GM21717 (cell line): ENCODE measurements around the gene ZBTB43.

Experiments
- ATAC-seq: cut with Tn5 transposase; IDR thresholded peaks from one replicate; pipeline ENCODE4 v1.9.1; 2021; ENCODE audit warnings: mild to moderate bottlenecking, moderate library complexity; ENCODE audit not compliant: unreplicated experiment

The ZBTB43 gene

DNA sequence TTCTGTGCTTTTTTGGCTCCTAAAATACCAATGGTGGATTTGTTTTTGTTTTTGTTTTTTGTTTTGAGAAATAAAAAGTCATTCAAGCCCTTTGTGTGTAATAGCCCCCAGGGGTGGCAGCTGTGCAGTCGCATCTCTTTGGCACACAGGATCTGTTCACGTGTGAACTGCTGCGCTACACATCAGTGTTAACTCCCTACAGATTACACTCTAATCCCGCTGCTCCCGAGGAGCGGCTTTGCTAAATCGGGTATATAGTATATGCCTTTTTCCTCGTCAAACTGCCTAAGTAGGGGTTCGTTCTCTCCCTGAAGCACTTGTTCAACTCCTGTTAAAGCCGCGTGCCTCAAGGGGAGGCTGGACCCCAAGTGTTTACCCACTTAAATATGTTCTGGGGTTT is 77.9 kb downstream of the ZBTB43 start:
- ATAC-seq = no peak

DNA sequence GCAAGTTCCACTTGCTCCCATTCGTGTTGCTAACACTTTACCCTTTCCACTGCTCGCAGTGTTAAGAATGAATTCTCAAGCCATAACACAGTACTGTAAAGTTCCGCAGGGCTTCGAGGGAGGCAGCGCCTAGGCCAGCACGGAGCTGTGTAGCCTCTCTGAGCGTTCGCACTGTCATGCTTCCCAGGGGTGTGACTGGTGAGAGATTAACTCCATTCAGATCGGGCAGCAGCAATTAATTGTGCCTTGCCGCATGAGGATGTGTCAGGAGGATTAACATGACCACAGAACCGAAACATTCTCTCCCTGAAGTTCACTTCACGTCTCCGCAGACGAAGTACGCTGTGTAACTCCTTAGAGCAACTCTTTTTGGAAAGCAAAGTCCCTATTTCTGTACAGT is 78.8 kb downstream of the ZBTB43 start:
- ATAC-seq = no peak

DNA sequence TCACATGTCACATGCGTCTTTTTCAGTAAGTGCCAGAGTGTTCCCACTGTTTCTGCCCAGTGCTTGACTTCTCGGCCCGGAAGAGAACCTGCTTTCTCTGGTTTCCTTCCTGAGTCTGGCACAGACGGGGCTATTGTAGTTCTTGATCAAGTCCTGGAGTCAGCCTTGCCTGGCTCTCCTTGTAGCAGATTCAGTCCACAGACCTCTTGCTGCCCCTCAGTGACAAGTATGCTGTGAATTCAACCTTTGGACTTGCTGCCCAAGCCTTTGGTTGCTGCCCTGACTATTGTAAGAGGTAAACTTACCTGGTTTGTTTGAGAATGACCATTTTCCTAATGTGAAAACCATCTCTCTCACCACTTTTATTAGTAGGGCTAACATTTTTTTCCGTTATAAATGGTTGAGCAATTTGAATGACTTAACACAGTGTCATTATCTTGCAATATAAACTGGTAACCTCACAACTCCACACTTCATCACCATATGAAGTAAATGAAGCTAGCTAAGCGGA is 80.3 kb downstream of the ZBTB43 start:
- no peak for ATAC-seq

DNA sequence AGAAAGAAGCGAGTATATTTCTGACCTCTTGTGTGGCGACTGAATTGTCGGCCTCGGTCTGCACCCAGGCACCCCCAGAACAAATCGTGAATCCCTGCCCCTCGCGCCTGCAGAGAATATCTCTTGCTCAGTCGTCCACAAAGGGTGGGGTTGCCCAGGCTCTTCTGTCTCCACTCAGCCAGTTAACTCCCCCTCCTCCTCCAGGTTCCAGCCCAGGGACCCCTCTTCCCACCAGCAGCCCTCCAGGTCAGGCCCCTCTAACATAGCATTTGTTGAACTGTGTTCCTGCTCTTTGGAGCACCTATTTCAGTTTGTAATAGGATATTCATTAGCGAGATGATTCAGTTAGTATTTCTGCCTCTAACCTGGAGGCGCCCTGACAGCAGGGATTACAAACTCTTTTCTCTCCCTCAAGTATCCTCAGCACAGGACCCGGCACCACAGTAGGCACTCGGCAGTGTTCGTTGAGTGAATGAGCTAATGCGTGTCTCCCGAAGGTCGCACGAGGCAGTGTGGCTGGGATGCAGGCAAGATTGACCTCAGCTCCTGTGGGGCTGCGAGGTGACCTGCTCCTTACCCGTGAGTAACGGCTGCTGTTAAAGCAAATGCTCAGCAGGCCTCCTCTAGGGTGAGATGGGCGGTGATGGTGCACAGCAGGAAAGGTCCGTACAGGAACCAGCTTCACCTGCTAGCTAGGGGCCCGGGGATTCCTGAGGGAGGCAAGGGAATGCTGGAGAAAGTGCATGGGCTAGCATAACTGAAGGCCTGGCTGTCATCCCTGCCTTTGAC is 81.4 kb downstream of the ZBTB43 start:
- ATAC-seq = no peak

DNA sequence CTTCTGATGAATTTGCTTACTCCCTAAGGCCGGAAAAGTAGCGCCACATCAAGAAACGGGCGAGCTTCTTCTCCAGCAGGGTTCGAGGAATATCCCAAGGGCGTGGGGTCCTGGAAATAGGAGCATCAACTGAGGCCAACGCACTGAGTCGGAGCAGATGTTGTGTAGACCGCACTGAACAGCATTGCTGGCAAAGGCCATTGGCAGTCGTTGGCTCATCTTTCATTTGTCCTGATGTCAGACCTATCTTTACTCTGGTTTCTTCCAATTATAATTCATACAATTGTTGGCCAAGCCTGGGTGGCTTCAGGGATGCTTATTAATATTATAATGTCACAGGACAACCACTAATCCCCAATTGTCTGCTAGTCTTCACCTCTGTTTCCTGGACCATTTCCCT is 82.1 kb downstream of the ZBTB43 start:
- no peak for ATAC-seq
